Kidney epithelial cell (primary cell): ENCODE data around the gene MBNL1. TPM values are rescaled to one million over a fixed set of nuclear protein-coding genes. Genes with fewer than 3 reads are reported as not detected.

Source experiments
- DNase-seq: peaks from one replicate; pipeline ENCODE4 v3.0.0-alpha.2; 2010; ENCODE audit warnings: low read depth
- H3K27me3 ChIP-seq: 2 replicates; pipeline ENCODE4 v1.6.0; 2011; ENCODE audit warnings: low read length; ENCODE audit not compliant: control insufficient read depth, insufficient read depth
- H3K36me3 ChIP-seq: 2 replicates; pipeline ENCODE4 v1.5.1; 2011; ENCODE audit warnings: low read length; ENCODE audit not compliant: control insufficient read depth, insufficient read depth
- H3K4me3 ChIP-seq: 2 replicates; pipeline ENCODE4 v1.5.1; 2011; ENCODE audit warnings: low read depth, mild to moderate bottlenecking, control low read depth, low read length
- total RNA-seq: library from RNA; depleted of rRNA; stranded (reverse); fragments of >200 nt; gene quantifications from 2 replicates; pipeline ENCODE4 v1.2.3, GENCODE V29; 2015
- TF ChIP-seq, protein P1 (sequence below): IDR thresholded peaks from 2 replicates; pipeline ENCODE4 v1.5.1; 2011; ENCODE audit warnings: mild to moderate bottlenecking, moderate library complexity, low read length, control low read depth, inconsistent platforms; ENCODE audit not compliant: insufficient read depth, poor library complexity, severe bottlenecking

The MBNL1 gene
- total RNA-seq, 1 donor from 2014 or later: 47.5 TPM

DNA sequence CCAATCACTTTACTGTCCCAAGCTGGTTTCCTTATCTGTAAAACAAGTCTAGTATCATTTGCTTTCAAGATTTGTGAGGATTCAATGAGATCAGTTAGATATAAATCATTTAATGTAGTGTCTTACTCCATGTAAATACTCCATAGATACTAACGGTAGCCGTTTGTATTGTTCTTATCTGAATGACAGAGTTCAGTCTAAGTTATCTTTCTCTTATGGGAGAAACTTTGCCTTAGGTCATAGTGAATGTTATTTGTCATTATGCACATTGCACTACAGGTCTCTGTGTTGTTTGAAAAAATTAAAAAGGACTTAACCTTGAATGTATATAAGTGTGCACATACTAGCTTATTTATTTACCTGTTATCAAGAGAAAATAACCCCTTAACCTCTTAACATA, 44.7 kb downstream of the MBNL1 start:
- H3K36me3 ChIP-seq: no peaks in the 10 kb centered on the region
- H3K4me3 ChIP-seq: no peak overlapping the region
- H3K27me3 ChIP-seq: no peaks in the 10 kb centered on the region
- no peak for DNase-seq
- TF ChIP-seq, protein P1, sequence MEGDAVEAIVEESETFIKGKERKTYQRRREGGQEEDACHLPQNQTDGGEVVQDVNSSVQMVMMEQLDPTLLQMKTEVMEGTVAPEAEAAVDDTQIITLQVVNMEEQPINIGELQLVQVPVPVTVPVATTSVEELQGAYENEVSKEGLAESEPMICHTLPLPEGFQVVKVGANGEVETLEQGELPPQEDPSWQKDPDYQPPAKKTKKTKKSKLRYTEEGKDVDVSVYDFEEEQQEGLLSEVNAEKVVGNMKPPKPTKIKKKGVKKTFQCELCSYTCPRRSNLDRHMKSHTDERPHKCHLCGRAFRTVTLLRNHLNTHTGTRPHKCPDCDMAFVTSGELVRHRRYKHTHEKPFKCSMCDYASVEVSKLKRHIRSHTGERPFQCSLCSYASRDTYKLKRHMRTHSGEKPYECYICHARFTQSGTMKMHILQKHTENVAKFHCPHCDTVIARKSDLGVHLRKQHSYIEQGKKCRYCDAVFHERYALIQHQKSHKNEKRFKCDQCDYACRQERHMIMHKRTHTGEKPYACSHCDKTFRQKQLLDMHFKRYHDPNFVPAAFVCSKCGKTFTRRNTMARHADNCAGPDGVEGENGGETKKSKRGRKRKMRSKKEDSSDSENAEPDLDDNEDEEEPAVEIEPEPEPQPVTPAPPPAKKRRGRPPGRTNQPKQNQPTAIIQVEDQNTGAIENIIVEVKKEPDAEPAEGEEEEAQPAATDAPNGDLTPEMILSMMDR: no peak

DNA sequence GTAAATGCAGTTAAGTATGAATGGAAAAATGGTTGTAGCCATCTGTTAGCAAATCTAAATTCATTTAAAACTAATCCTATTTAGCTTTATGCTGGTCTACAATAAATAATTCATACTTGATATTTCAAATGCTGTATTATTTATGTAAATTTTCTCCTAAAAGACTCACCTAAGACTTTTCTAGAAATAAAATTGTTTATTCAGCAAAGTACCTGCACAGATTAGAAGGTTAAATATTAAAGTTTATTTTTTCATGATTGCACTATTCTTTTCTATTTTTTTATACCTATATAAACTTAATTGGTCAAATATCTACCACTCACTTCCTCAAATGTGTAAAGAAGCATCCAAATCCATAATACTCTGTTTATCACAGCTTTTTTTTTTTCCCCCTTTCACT, 45.2 kb downstream of the MBNL1 start:
- TF ChIP-seq, protein P1: no peak
- Histone ChIP-seq H3K27me3 (no peaks in the 10 kb centered on the region), H3K36me3 (no peaks in the 10 kb centered on the region), H3K4me3 (no peak overlapping the region)
- no peak for DNase-seq

DNA sequence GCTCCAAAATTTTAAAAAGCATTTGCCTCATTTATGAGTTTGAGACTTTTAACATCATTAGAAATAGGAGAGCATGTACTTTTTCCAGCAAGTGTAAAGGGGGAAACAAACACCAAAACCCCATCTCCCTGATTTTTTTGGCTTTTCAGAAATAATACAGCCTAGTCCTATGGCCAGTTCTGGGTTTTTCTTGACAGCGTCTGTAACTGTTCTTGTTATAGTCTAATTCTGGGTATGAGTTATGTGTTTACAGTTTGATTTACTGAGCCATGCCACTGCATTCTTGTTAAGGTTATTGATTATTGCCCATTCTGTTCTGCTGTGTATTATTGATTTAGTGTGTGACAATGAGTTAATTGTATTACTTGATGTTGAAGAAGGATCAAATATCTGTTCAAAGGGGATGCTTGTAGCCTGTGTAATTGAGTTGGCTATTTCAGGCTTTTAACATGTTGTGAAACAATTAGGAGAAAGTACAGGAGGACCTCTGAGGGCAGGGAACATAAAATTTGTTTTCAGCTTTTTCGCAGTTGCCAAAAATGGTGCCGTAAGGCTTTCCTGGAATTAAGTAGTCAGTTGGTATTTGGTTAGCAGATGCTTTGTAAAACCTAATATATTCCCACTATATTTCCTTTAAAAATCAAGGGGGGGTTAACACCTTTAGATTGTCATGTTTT, 46.1 kb downstream of the MBNL1 start:
- no peaks in the 10 kb centered on the region for H3K36me3 ChIP-seq
- H3K4me3 ChIP-seq: no peak overlapping the region
- no peak for DNase-seq
- no peaks in the 10 kb centered on the region for H3K27me3 ChIP-seq
- TF ChIP-seq, protein P1: no peak

DNA sequence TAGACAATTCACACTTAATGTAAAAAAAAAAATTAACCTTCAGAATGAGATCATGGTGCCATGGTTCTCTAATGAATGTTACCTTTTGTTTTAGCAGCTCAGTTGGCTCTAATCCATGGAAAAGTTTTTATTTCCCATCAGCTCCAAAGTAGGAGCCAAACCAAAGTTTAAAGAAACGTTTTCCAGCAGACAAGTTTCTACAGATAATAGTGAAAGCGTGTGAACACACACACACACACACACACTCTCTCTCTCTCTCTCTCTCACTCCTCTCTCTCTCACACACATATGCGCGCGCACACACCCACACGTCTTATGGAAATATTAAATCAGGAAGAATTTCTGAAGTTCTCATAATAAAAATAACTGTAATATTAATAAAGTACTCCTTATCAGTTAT, 46.9 kb downstream of the MBNL1 start:
- TF ChIP-seq, protein P1: no peak
- no peak overlapping the region for H3K4me3 ChIP-seq

DNA sequence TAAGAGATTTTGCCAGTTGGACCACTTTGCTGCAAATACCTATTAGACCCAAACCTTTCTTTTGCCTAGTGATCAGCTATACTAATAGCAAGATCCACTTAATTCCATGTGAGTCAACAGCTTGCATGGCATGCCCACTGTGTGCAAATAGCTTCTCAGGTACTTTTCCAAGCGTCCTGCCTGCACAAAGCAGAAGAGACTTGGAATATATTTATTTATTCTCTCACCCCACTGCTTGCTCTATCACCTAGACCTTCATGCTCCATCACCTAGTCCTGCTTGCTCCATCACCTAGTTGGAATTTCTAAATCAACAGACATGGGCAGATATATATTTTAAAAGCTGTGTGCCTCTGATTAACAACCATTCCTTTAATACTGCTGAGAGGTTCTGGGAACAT, 47.6 kb downstream of the MBNL1 start:
- no peaks in the 10 kb centered on the region for H3K36me3 ChIP-seq
- no peak overlapping the region for H3K4me3 ChIP-seq
- TF ChIP-seq, protein P1: no peak
- no peaks in the 10 kb centered on the region for H3K27me3 ChIP-seq
- no peak for DNase-seq

More for the DNA sequence above, 46.9 kb downstream of the MBNL1 start:
- DNase-seq: no peak
- Histone ChIP-seq H3K27me3 (no peaks in the 10 kb centered on the region), H3K36me3 (no peaks in the 10 kb centered on the region)

DNA sequence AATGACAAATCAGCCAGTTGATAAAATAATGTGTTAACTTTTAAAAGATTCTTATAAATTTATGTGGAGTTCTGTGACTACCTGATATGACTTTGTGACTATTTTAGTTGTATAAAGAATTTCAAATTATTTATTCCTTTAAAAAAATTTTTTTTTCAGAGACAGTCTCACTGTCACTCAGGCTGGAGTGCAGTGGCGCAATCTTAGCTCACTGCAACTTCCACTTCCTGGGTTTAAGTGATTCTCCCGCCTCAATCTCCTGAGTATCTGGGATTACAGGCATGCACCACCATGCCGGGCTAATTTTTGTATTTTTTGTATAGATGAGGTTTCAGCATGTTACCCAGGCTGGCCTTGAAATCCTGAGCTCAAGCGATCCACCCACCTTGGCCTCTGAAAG, 48.5 kb downstream of the MBNL1 start:
- TF ChIP-seq, protein P1: no peak
- no peak for DNase-seq
- Histone ChIP-seq H3K27me3 (no peaks in the 10 kb centered on the region), H3K36me3 (no peaks in the 10 kb centered on the region), H3K4me3 (no peak overlapping the region)
